OCI-M1 (cell line): ENCODE data around the gene MAPKAP1.

Experiments used
- DNase-seq: peaks from one replicate; lab custom pipeline; 2025; lab: John Stamatoyannopoulos, UW

Gene MAPKAP1

DNA sequence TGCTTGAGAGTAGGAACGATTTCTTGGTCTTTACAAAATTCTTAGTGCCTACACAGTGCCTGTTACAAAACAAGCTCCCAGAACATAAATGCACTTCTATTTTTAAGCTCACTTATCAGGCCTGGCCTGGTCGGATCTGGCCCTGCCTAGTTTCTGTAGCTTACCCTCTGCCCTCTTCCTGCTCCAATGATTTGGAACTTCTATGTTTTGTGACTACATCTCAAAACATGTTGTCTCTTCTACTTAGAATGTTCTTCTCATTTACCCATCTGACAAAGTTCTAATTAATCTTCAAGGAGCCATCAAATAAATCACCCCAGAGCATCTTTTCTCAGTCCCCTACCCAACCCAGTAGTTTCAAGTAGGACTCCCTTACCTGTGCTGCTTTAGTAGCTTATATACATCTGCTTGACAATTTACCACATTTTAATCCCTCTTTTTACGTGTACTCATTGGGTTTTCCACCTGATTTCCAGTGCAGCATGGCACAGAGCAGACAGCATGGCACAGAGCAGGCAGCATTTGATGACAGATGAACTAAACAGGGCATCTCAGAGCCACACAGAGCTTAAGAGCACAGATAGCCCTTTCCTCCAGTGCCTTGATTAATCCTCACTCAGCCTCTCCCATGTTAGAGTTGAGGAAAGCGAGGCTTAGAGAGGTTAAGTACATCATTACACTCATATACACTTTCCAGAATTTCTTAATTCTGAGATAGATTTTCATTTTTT lies 171.9 kb downstream of the MAPKAP1 start:
- no peak for DNase-seq

DNA sequence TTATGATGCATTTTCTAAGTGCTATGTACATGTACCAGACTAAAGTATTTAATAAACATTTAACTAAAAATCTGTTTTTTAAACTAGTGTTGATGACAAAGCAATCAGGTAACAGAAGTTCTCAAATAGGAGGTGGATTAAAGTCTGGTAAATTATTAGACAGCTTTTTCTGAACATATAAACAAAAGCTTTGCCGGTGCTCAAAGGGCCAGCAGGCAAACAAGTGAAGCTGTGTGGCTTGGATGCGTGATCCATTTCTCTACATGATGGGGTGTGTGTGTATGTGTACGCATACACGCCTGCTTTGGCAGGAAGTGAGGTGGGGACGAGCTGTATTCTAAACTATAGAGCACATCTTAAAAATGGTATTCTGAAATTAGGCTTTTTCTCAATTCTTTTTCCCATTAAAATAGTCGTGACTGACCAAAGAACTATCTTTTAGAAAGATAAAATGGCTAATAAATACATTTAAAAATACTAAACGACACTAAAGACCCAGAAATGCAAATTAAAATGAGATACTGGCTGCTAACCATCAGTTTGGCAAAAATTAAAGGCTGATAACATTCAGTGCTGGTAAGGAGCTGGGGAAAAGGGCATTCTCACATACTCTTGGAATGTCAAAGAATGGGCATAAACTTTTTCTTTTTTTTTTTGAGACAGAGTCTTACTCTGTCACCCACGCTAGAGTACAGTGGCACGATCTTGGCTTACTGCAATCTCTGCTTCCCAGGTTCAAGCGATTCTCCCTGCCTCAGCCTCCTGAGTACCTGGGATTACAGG lies 174.0 kb downstream of the MAPKAP1 start:
- no peak for DNase-seq

DNA sequence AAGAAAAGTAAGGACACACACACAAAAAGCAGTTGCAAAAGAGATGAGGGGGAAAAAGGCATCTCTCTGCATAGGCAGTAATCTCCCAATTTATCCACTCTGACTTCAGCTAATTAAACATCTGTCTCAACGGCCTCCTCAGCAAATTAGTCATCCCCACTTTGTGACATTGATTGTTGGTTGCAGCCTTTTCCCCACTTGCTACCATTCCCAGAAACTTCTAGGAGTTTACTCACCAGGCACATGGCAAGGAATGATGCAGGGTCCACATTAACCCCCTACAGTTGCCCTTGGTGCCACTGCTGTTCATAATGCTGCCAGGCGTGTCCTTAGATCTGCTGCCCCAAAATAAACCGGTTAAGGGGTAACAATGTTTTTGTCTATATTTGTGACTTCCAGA lies 174.6 kb downstream of the MAPKAP1 start:
- no peak for DNase-seq

DNA sequence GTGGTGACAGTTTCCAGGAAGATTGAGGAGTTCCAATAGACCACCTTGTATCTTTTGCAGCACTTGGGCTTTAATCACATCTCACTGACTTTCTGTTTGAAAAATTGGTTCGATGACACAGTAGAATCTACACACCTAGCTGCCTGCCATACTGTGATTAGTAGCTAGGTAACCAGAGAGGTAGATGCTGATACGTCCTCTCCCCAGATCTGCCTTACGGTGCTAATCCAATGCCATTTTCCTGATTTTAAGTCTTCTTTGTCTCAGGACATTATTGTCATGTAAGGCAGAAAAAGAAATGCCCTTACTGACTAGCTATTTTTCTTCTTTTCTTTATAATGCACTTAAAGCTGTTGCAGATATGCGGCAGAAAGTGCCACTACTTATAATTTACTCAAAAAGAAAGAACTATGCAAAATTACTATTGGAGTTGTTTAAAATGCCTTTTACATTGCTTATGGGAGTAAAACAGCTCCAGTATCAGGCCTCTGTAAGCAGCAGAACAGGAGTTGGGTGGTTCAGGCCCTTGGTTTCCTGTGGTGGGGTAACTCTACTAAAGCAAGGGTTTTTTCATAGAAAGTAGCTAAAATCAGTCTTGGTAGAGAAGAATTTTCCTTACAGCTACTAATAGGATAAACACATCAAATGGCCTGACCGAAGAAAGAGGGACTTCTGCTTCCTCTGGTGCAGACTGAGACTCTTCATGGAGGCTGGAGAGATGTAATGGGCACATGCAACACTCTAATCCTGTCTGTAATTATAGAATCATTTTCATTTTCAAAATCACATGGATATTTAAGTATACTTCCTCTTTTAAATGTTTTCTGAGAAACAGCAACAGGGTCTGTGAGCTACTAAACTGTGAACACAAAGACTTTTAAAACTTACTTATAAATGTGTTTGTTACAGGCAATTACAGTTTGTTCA lies 177.2 kb downstream of the MAPKAP1 start:
- DNase-seq, result peak; percentile 89

DNA sequence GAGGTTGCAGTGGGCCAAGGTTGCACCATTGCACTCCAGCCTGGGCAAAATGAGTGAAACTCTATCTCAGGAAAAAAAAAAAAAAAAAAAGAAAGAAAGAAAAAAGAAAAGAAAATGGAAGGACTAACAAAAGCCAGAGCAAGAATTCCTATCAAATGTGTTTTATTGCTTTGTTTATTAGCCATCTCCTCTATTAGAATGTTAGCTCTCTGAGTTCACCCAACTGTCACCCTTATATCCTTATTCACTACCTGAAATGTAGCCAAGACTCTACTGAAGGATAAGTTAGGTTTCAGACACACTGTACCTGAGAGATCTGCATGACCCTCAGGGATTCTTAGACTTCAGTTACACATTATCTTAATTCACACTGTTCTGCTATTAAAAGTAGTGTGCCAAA lies 177.9 kb downstream of the MAPKAP1 start:
- DNase-seq, result no peak

DNA sequence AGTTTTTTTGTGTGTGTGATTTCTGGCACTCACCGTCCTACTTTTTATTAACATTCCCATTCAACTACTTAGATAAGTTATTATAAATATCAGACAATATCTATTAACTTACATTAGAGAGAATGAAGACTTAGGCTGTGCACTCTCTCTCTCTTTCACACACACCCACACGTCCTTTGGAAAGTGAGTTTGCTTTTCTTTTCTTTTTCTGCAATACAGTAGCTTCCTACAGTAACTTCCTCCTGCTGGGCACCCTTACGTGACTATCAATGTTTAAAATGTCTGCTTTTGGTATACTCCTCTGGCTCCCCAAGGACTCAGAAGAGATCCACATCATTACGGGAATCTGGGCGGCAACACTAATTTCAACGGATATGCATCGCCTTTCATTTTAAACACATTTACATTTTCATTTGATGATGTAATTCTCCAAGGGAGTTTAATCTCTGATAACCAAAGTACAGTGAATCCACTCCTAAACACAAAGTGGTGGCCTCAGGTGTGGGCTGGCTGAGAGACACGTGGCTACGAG lies 179.5 kb downstream of the MAPKAP1 start:
- DNase-seq, result no peak

DNA sequence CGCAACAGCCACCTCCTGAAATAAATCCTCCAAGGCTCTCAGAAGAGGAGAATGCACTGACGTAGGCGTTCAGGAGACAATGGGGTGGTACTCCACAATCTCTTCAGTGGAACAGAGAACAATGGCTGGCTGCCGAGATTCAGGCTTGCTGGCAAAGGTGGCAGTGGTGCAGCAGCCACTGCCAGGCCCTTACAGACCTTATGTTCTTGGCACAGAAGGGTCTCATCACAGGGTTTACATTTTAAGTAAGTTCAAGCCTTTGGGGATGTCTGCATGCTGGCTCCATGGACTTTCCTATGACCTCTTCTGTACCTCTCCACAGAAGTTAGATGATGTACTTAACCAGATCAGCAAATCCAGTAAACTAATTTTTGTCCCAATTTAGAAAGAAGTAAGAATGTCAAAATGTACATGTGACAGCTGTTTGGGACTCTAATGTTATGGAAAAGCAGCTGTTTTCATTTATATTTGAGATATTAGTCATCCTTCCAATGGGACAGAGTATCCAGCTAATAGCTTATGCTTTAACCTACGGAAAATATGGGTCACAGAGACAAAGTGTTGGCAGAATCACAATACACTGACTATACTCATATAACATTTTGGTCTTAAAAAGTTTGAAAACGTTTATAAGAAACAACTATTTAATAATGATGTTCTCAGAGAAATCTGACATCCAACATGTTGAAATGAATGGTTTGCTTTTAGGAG lies 180.9 kb downstream of the MAPKAP1 start:
- no peak for DNase-seq

DNA sequence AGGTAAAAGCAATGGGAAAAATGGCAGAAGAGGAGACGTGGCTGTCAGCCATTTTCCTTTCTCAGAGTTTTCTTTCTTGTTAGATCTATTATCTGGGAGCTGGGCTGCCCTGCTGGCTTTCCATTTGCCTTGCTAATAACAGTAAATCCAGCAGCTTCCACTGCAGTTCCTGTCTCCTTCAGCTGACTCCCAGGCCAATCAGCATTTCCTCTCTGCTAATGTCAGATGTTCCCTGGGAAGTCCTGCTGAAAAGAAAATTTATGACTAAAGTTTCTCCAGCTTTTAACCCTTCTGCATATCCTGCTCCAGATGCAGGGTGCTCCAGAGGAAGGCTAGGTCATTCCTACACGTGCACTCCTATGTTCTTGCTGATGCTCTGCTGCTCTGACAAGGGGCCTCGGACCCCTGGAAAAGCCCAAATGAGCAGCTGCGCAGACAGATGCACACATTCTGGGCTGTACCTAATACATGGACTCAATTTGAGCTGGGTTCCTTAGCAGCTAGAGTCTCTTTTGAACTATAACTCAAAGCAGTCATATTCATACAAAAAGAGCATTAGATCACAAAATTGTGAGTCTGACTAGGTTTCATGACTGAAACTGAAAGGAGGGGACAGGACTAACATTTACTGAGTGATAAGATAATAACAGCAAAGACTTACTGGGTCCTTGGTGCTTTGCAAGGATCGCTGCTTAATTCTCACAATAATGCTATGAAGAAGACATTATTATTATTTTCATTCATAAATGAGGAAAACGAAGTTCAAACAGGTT lies 182.2 kb downstream of the MAPKAP1 start:
- no peak for DNase-seq

DNA sequence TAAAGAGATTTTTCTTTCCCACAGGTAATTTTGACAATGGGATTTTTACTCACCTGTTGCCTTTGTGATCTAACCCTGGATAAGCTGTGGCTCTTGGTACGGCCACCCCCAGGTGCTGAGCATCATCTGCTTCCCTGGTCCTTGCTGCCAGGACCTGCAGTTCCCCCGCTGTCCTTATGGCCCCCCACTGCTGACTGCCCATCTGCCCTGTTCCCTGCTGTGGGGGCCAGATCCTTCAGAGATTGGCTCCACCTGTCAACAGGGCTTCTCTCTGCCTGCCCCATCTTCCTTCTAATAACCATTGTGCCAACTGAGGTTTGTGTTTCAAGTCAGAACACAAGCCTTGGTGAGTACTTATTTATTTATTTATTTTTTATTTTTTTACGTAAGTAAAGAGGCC lies 183.3 kb downstream of the MAPKAP1 start:
- no peak for DNase-seq

DNA sequence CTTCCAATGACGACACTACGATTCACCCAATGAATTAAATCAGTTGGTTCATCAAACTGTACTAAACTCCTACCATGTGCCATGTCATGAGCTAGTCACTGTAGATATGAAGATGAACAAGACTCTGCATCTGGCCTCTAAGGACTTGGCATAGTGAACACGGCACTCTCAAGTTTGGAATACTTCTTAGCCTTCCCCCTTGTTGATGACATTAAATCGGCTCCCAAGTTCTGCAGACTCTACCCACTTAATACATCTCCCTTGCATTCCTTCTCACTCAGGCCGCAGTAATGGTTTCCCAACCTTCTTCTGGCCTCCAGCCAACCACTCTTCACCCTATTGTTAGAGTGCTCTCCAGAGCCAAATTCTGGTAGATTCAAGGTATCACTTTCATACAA lies 184.7 kb downstream of the MAPKAP1 start:
- DNase-seq, result no peak

DNA sequence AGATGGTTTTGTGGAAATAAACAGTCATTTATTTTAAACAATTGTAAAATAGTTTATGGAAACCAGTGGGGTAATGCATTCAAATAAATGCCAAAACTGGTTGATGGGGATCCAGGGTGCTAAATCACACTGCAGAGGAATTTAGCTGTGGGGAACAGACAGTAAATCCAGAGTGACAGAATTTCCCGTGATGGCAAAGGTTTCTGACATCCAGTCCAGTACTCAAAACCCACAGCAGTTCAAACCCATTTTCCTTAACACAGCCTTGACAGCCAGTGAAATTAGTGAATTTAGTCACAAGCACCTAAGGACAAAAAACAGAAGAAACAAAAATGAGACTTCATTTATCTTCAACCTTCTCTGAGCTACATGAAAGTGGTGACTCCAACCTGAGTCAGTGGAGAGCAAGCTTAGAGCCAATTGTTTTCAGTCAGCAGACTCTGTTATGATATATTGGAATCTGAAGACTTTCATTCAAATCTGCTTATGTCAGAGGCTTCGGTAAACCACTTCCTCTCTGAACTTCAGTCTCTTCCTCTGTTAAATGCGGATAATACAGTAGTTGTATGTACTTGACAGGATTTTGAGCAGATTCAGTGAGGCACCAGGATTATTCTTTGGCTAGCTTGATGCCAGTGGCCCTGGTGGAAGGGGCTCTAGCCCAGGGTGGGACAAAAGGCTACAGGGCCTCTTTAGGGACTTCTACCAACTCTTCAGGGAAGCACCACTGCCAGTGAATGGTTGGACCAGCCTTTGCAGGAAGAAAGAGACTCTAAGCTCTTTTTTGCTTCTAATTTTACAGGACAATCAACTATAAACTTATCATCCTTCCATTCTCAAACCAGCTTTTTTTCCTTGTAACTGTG lies 185.3 kb downstream of the MAPKAP1 start:
- DNase-seq, result peak; percentile 57

DNA sequence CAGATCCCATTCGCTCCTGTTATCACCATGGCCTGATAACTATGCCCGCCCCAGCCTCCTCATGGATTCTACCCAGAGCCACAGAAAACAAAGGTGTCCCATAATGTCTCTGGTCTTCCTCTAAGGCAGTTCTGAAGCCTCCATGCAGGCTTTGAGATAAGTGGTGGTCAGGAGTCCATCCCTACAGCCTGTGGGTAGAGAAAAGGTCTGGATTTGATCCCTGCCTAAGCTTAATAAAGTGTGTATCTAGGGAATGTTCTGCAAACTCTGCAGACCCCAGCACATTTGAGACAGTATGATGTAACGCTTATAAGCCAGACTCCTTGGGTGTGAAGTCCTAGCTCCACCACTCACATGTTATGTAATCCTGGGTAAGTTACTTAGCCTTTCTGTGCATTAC lies 187.3 kb downstream of the MAPKAP1 start:
- DNase-seq, result no peak

DNA sequence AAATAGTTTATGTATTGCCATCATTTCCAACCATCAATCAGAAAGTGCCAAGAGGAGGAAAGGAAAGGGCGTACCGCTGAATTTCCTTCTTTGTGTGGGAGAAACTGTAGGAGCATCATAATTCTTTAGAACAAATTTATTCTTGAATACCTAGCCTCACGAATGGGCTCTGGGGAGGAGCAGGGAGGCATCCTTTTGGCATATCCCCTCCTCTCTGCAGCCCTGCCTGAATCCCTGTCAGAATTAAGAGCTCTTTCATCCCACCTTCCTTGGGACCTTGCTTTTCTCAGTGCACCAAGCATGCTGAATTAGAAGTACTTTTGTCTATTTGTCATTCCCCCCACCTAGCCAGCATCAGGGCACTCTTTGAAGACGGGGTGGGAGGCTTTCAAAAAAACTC lies 189.4 kb downstream of the MAPKAP1 start:
- DNase-seq, result no peak

DNA sequence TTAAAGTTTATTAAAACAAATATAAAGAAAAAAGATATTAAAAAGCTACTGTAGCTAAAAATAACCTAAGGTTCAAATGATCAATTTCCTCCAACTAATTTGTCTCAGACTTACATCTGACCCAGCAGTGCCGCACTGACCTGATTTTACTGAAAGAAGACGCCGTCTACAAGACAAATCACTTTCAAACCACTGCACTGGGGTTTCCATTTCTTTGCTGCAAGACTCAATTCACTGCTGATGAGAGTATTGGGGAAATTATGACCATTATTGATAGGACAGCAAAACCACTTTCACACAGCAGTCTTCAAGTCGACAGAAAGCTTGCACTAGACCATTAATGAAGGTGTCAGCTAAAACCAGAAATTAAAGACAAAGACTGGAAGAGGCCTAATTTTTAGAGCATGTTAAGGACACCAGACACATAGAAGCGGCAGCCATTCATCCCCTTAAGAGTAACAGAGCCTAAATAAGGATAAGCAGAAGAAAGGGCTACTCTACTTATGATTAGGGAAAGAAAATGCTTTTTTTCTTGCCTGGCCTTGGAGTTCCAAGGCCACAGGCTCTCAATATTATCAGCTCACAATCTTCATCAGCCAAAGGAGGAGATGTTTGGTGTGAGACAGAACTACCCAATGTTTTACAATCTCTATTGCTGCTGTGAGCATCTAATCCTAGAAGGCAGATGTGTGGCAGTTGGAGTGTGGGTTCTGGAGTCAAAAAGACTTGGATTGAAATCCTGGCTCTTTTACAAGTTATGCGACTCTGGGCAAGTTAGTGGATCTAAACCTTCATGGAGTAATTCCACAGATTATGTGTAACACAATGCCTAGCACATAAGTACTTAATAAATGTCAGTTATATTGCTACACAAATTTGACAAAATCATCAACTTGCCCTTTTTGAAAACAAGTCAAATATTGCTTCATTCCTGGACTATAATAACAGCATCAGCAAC lies 190.7 kb downstream of the MAPKAP1 start:
- no peak for DNase-seq

DNA sequence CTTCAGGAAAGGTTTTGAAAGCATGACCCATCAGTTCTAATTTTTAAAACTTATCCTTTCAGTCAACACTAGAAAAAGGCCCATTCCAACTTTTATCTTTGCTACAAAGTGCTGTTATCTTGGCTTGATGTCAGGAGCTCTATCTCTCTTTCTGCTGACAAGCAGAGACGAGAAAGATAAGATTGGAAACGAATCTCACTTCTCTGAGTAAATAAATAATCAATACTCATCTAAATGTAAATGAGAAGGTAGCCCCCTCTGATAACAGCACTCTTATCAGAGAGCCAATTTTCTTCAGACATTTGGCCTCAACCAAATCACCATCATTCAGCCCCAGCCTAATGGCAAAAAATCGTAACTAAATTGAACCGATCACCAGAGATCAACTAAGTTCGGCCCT lies 191.7 kb downstream of the MAPKAP1 start:
- no peak for DNase-seq

DNA sequence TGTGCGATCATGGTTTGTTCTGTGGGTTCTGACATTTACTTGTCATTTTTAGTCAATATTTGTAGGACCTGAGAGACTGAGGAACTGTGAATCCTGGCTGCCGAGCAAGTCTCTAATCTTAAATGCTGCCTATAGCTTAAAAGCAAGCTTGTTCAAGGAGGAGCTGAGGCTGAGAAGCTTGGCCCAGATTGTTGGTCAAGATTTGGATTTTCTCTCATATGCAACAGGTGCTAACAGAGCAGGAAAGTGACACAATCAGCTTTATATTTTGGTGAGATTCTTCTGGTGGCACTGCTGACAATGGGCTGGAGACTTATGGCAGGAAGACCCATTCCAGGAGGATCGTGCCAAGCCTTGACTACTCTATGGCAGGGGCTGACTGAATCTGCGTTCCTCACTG lies 192.5 kb downstream of the MAPKAP1 start:
- no peak for DNase-seq

DNA sequence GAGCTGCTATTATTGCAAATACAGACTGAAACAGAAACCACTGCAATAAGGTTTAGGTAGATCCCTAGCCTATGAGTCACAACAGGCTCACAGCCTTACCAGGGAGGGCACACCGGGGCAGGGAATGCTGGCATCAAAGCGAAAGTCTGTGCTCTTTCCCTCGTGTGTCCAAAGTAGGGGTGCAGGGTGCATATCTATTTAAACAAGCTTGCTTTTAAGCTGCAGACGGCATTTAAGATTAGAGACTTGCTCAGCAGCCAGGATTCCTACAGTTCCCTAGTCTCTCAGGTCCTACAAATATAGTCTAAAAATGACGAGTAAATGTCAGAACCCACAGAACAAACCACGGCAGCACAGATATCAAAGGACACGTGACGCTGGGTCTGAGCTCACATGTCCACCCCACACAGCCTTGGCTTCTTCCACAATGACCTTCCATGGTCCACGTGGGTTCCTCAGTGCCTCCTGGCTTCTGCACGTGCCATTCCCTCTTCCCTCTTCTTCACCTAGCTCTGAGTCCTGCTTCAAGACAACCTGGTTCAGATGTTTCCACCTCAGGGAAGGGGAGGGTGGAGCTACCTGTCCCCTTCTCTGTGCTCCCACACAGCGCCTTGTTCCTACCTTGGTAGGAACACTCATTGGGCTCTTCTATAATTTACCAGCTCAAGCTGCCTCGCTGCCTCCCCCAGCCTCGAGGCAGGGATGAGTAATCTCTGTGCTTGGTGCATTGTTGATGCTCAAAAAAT lies 193.2 kb downstream of the MAPKAP1 start:
- DNase-seq, result peak; percentile 96

DNA sequence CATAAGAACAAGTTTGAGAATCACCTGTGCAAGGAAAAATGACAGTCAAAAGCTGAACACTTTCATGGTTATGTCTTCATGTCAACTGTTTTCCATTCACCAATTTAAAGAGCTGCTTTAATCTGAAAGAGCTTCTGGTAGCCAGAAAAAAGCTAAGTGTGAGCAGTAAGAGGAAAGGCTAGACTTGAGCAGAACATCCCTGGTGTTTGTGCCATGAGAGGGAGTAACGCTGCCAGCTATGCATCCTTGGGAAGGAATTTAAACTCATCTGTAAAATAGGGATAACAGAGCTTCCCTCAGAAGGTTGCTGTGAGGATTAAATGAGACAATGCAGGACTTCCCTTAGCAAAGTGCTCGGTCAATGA lies 193.7 kb downstream of the MAPKAP1 start:
- no peak for DNase-seq
